ENCODE data around the gene TBC1D9B. TPM values are rescaled to one million over a fixed set of nuclear protein-coding genes. Genes with fewer than 3 reads are reported as not detected.

Gene TBC1D9B
- total and polyA plus RNA-seq, 2 experiments from 2014 or later, result 55.7 to 78.8 TPM

DNA sequence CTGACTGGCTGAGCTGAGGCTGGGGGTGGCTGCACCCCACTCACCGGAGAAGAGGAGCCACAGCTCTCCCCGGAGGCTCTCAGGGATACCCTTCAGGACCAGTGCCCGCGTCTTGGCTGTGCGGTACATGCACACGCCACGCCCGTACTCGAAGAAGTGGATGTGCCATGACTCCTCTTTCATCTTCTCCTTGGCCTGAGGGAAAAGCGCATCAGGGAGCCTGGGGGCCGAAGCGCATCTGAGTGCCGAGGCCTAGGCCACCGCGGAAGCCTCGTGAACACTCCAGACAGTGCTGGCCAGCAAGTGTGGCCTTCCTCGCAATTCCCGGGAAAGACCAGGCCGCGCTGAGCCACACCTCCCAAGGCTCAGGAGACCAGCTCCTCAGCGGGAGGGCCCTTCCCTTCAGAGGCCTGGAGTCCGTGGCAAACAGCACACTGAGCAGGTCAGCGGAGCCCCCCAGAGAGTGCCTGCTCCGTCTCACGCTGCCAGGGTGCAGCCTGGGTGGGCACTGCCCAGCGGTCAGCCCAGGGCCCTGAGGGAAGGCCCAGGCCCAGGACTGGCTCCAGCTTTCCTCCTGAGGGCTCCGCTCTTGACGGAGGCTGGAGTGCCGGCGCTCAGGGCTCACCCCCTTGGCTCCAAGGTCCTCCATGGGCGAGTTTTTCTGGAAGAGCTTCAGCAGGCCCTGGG lies 28.6 kb downstream of the TBC1D9B start:
- no peak overlapping the region for H3K27ac ChIP-seq
- no peaks in the 10 kb centered on the region for H3K4me1 ChIP-seq (ENCODE audit: insufficient read depth)
- H3K9me2 ChIP-seq (ENCODE audit: insufficient read depth), result no peaks in the 10 kb centered on the region
- H2AFZ ChIP-seq, result no peak overlapping the region
- H3K4me2 ChIP-seq (ENCODE audit: unreplicated experiment), result no peak overlapping the region
- no peak overlapping the region for H3K4me3 ChIP-seq
- H3K9me3 ChIP-seq (ENCODE audit: low read depth), result no peaks in the 10 kb centered on the region
- H3K36me3 ChIP-seq (ENCODE audit: low read depth), result peaks cover 33% of the 10 kb centered on the region
- H3K27me3 ChIP-seq (replicated peaks; ENCODE audit: insufficient read depth), result no peaks in the 10 kb centered on the region
- no peaks in the 10 kb centered on the region for H3K79me2 ChIP-seq (ENCODE audit: insufficient read depth)
- in situ Hi-C loops (cut with MboI), result no loop called here
- no peaks in the 10 kb centered on the region for H4K20me1 ChIP-seq (ENCODE audit: insufficient read depth)
- DNase-seq, result no peak
- no peak overlapping the region for H3K9ac ChIP-seq
- WGBS, 2 experiments (ENCODE audit: low coverage in 1 of 2, low lambda C conversion rate in 2 of 2, missing lambda C conversion rate in 2 of 2), result 95 to 97% methylated on average over 28 to 30 of the region's 31 CpGs
- no peaks in the 10 kb centered on the region for H3F3A ChIP-seq (ENCODE audit: insufficient read depth)
- TF ChIP-seq EZH2 (IDR thresholded peaks at IDR 0.05; ENCODE audit: insufficient read depth, poor library complexity, severe bottlenecking), result no peak
- TF ChIP-seq EZH2phosphoT487 (IDR thresholded peaks at IDR 0.05; ENCODE audit: insufficient read depth, low read depth), result no peak

DNA sequence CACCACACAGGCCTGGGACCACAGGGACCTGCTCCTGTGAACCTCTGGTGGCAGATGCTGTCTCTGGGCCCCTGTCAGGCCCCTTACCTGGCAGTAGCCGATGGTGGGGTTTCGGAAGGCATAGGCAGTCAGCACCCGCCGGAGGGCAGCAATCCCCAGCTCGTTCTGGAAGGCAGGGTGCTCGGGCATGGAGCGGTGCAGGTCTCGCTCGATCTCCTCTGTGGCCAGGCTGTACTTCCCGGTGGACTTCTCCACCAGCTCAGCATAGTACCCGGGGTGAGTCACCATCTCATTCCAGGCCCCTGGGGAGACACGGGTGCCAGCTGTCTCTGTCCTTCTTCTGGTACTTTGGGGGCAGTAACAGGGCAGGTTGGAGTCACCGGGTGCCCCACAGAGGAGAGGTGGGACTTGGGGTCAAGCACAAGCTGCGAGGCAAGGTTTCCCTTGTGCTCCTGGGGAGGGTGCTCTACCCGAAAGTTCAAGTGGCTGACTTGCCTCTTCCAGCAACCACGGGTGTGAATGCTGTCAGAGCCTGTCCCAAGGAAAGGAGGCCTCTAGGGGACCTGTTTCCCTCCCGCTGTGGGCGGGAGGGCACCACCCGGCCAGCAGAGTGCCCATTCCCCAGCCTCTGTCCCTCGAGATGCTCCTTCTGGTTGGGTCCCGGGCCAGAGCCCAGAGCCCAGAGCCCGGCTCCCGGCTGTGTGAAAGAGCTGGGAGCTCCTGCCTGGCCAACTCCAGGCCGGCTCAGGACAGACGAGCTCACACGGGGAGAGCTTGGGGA lies 29.3 kb downstream of the TBC1D9B start:
- Histone ChIP-seq H3K36me3 (ENCODE audit: low read depth) (peaks cover 26% of the 10 kb centered on the region), H2AFZ (no peak overlapping the region), H3K9me2 (ENCODE audit: insufficient read depth) (no peaks in the 10 kb centered on the region), H4K20me1 (ENCODE audit: insufficient read depth) (no peaks in the 10 kb centered on the region), H3K9me3 (ENCODE audit: low read depth) (no peaks in the 10 kb centered on the region), H3K4me2 (ENCODE audit: unreplicated experiment) (no peak overlapping the region), H3K4me1 (ENCODE audit: insufficient read depth) (no peaks in the 10 kb centered on the region), H3K4me3 (no peak overlapping the region), H3K27ac (no peak overlapping the region), H3K9ac (no peak overlapping the region), H3K27me3 (replicated peaks; ENCODE audit: insufficient read depth) (no peaks in the 10 kb centered on the region), H3F3A (ENCODE audit: insufficient read depth) (no peaks in the 10 kb centered on the region), H3K79me2 (ENCODE audit: insufficient read depth) (no peaks in the 10 kb centered on the region)
- 84% methylated on average over 20 to 26 of the region's 26 CpGs for WGBS, 2 experiments (ENCODE audit: low coverage in 1 of 2, low lambda C conversion rate in 2 of 2, missing lambda C conversion rate in 2 of 2)
- in situ Hi-C loops (cut with MboI), result no loop called here
- DNase-seq, result peak; percentile 26
- TF ChIP-seq EZH2phosphoT487 (IDR thresholded peaks at IDR 0.05; ENCODE audit: insufficient read depth, low read depth) (no peak), EZH2 (IDR thresholded peaks at IDR 0.05; ENCODE audit: insufficient read depth, poor library complexity, severe bottlenecking) (no peak)

DNA sequence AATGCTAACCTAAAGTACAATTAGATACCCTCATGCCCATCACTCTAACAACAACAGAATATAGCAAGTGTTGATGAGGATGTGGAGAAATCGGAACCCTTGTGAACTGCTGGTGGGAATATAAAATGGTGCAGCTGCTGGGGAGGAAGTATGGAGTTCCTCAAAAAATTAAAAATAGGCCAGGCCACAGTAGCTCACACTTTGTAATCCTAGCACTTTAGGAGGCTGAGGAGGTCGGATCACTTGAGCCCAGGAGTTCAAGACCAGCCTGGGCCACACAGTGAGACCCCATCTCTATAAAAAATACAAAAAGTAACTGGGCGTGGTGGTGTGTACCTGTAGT lies 31.1 kb downstream of the TBC1D9B start:
- Histone ChIP-seq H3K79me2 (ENCODE audit: insufficient read depth) (no peaks in the 10 kb centered on the region), H3K9ac (no peak overlapping the region), H3K9me3 (ENCODE audit: low read depth) (no peaks in the 10 kb centered on the region), H3K4me3 (no peak overlapping the region), H3K27me3 (replicated peaks; ENCODE audit: insufficient read depth) (no peaks in the 10 kb centered on the region), H3K27ac (no peak overlapping the region), H2AFZ (no peak overlapping the region), H4K20me1 (ENCODE audit: insufficient read depth) (no peaks in the 10 kb centered on the region), H3F3A (ENCODE audit: insufficient read depth) (no peaks in the 10 kb centered on the region), H3K4me2 (ENCODE audit: unreplicated experiment) (no peak overlapping the region), H3K36me3 (ENCODE audit: low read depth) (peaks cover 21% of the 10 kb centered on the region; the same call in 1 of the 2 replicates), H3K9me2 (ENCODE audit: insufficient read depth) (no peaks in the 10 kb centered on the region), H3K4me1 (ENCODE audit: insufficient read depth) (no peaks in the 10 kb centered on the region)
- DNase-seq, result no peak
- 86% methylated on average over 3 of the region's 3 CpGs for WGBS, 2 experiments (ENCODE audit: low coverage in 1 of 2, low lambda C conversion rate in 2 of 2, missing lambda C conversion rate in 2 of 2)
- TF ChIP-seq EZH2 (IDR thresholded peaks at IDR 0.05; ENCODE audit: insufficient read depth, poor library complexity, severe bottlenecking), result no peak
- no peak for TF ChIP-seq EZH2phosphoT487 (IDR thresholded peaks at IDR 0.05; ENCODE audit: insufficient read depth, low read depth)
- in situ Hi-C loops (cut with MboI), result no loop called here

DNA sequence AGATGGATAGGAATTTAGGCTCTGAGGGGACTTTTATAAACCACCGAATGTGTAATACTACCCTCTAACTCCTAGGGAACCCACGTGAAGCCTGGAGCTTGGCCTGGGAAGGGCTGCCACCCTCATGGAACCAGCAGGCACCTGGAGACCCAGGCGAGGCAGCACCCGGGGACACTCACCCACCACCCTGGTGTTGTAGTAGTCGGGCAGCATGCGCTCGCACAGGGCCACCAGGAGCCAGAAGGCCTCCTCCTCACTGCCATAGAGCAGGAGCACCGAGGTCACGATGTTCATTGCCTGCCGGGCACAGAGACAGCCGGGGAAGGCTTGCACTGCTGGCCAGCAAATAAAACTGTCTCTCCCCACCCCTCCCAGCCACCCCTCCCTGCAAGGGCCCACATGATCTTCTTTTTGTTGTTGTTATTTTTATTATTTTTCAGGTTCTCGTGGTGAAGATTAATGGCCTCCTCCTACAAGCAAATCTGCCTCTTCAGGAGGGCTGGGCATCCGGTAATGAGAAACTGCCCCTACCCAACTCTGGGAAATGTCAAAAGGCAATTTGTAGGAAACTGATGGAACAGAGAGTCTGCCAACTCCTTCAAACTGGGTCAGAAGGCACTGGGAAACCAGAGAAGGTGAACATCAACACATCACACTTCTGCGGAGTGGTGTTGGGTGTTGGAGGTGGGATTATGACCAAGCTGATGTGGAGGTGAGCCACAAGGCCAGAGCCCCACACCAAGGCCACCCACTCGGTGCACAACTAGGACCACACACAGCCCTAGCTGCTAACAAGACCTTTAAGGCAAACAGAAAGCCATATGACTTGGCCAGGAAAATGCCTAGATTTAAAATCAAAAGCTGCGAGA lies 31.7 kb downstream of the TBC1D9B start:
- Histone ChIP-seq H3K79me2 (ENCODE audit: insufficient read depth) (no peaks in the 10 kb centered on the region), H2AFZ (no peak overlapping the region), H3K36me3 (ENCODE audit: low read depth) (peaks cover 22% of the 10 kb centered on the region; the same call in 1 of the 2 replicates), H3F3A (ENCODE audit: insufficient read depth) (no peaks in the 10 kb centered on the region), H3K9ac (no peak overlapping the region), H3K9me2 (ENCODE audit: insufficient read depth) (no peaks in the 10 kb centered on the region), H3K4me1 (ENCODE audit: insufficient read depth) (no peaks in the 10 kb centered on the region), H3K4me2 (ENCODE audit: unreplicated experiment) (no peak overlapping the region), H3K4me3 (no peak overlapping the region), H3K27me3 (replicated peaks; ENCODE audit: insufficient read depth) (no peaks in the 10 kb centered on the region), H4K20me1 (ENCODE audit: insufficient read depth) (no peaks in the 10 kb centered on the region), H3K27ac (no peak overlapping the region), H3K9me3 (ENCODE audit: low read depth) (no peaks in the 10 kb centered on the region)
- in situ Hi-C loops (cut with MboI), result no loop called here
- DNase-seq, result no peak
- 93 to 95% methylated on average over 16 of the region's 16 CpGs for WGBS, 2 experiments (ENCODE audit: low coverage in 1 of 2, low lambda C conversion rate in 2 of 2, missing lambda C conversion rate in 2 of 2)
- no peak for TF ChIP-seq EZH2phosphoT487 (IDR thresholded peaks at IDR 0.05; ENCODE audit: insufficient read depth, low read depth)
- TF ChIP-seq EZH2 (IDR thresholded peaks at IDR 0.05; ENCODE audit: insufficient read depth, poor library complexity, severe bottlenecking), result no peak
